Sciatic nerve (tissue), 2 donors: ENCODE measurements around the gene CDC42BPA. TPM values are rescaled to one million over a fixed set of nuclear protein-coding genes. Genes with fewer than 3 reads are reported as not detected.
"Not testable (repeated sequence)": the region's sequence is repeated elsewhere in the genome, so short reads cannot be mapped to it uniquely, and the experiment has no call there.

ENCODE experiments used
- ATAC-seq: fragments of 200-7000 bp; cut with Tn5 transposase; one replicate; pipeline ENCODE4 v1.9.1; 2020; ENCODE audit warnings: mild to moderate bottlenecking, moderate library complexity
- DNase-seq: peaks from one replicate; pipeline ENCODE4 v3.0.0-alpha.2; 2020; ENCODE audit warnings: low spot score
- intact Hi-C: fragments of 100-400 bp; cut with DNase I; formaldehyde crosslinking; loops from one replicate; pipeline ENCODE4 v1.14.2; 2022
- total RNA-seq: library from RNA; stranded (reverse); fragmentation: NEBNext Ultra II Directional; extraction: Animal tissue kit (Norgen Biotek cat#: 25700); gene quantifications from one replicate; pipeline ENCODE4 v1.2.1, GENCODE V29; 2021
- donor health status: DM: no; HTN: no; CAD: no.
- donor health status: DM: no; HTN: no; CAD: no.

CDC42BPA gene
- total RNA-seq, 1 donor from 2014 or later = 66.8 TPM

GRCh38 chr1:227038401-227038800, 279.9 kb downstream of the CDC42BPA start:
- DNase-seq (no peak), ATAC-seq (no peak)
- intact Hi-C loops = no loop called here

GRCh38 chr1:227037121-227037520, 281.2 kb downstream of the CDC42BPA start:
- no peak for ATAC-seq
- intact Hi-C loops = no loop called here

GRCh38 chr1:227035316-227035715, 283.0 kb downstream of the CDC42BPA start:
- intact Hi-C loops = no loop called here
- DNase-seq (no peak), ATAC-seq (no peak)

More at GRCh38 chr1:227037121-227037520, 281.2 kb downstream of the CDC42BPA start:
- DNase-seq = no peak

GRCh38 chr1:227033880-227034279, 284.4 kb downstream of the CDC42BPA start:
- DNase-seq = no peak
- intact Hi-C loops = no loop called here
- ATAC-seq = no peak

GRCh38 chr1:227032396-227032795, 285.9 kb downstream of the CDC42BPA start:
- DNase-seq (no peak), ATAC-seq (no peak)
- intact Hi-C loops = no loop called here

- no peak for DNase-seq
- no peak for ATAC-seq
- intact Hi-C loops = no loop called here
These were observed 301.3 kb downstream of the CDC42BPA start for GRCh38 chr1:227016990-227017389.

- intact Hi-C loops = no loop called here
- ATAC-seq (no peak), DNase-seq (no peak)
These were observed 307.6 kb downstream of the CDC42BPA start for GRCh38 chr1:227010645-227011044.

GRCh38 chr1:227009937-227010336, 308.4 kb downstream of the CDC42BPA start:
- DNase-seq (no peak), ATAC-seq (no peak)
- intact Hi-C loops = no loop called here

GRCh38 chr1:227006226-227006796, 312.0 kb downstream of the CDC42BPA start:
- intact Hi-C loops = no loop called here
- ATAC-seq (no peak), DNase-seq (no peak)

GRCh38 chr1:227004796-227005195, 313.5 kb downstream of the CDC42BPA start:
- DNase-seq = no peak
- intact Hi-C loops = no loop called here
- no peak for ATAC-seq

- intact Hi-C loops = no loop called here
- ATAC-seq (no peak), DNase-seq (no peak)
These were observed 315.1 kb downstream of the CDC42BPA start for GRCh38 chr1:227003165-227003564.

GRCh38 chr1:227002531-227003049, 315.7 kb downstream of the CDC42BPA start:
- no peak for DNase-seq
- ATAC-seq = no peak
- intact Hi-C loops = no loop called here

GRCh38 chr1:226999579-226999978, 318.7 kb downstream of the CDC42BPA start:
- intact Hi-C loops, DNase-seq, ATAC-seq: not testable (repeated sequence)

- intact Hi-C loops = no loop called here
- DNase-seq (no peak), ATAC-seq (no peak)
These were observed 322.6 kb downstream of the CDC42BPA start for GRCh38 chr1:226995365-226996332.

- intact Hi-C loops = no loop called here
- DNase-seq (no peak), ATAC-seq (peak; percentile 47)
These were observed 323.5 kb downstream of the CDC42BPA start for GRCh38 chr1:226994586-226995364.

GRCh38 chr1:226993814-226994585, 324.3 kb downstream of the CDC42BPA start:
- intact Hi-C loops = no loop called here
- ATAC-seq (peak; percentile 75), DNase-seq (peak; percentile 58)

- DNase-seq (no peak), ATAC-seq (no peak)
- intact Hi-C loops = no loop called here
These were observed 326.4 kb downstream of the CDC42BPA start for GRCh38 chr1:226991920-226992319.

GRCh38 chr1:226990133-226990716, 328.1 kb downstream of the CDC42BPA start:
- DNase-seq (no peak), ATAC-seq (no peak)
- intact Hi-C loops = no loop called here
